GM12872 (cell line): Measurements from ENCODE around the gene CHST11.

ENCODE experiments used
- TF ChIP-seq, protein P1 (sequence below): IDR thresholded peaks from 3 replicates; pipeline ENCODE4 v1.5.1; 2011; ENCODE audit warnings: low read depth, mild to moderate bottlenecking, low read length, moderate library complexity; ENCODE audit not compliant: insufficient read depth

The CHST11 gene

GRCh38 chr12:104725610-104726009 is 268.9 kb downstream of the CHST11 start:
- TF ChIP-seq, protein P1, sequence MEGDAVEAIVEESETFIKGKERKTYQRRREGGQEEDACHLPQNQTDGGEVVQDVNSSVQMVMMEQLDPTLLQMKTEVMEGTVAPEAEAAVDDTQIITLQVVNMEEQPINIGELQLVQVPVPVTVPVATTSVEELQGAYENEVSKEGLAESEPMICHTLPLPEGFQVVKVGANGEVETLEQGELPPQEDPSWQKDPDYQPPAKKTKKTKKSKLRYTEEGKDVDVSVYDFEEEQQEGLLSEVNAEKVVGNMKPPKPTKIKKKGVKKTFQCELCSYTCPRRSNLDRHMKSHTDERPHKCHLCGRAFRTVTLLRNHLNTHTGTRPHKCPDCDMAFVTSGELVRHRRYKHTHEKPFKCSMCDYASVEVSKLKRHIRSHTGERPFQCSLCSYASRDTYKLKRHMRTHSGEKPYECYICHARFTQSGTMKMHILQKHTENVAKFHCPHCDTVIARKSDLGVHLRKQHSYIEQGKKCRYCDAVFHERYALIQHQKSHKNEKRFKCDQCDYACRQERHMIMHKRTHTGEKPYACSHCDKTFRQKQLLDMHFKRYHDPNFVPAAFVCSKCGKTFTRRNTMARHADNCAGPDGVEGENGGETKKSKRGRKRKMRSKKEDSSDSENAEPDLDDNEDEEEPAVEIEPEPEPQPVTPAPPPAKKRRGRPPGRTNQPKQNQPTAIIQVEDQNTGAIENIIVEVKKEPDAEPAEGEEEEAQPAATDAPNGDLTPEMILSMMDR, result no peak

GRCh38 chr12:104727726-104728465 is 271.1 kb downstream of the CHST11 start:
- TF ChIP-seq, protein P1, result no peak

- TF ChIP-seq, protein P1, result no peak
Observed at GRCh38 chr12:104729091-104729490, 272.3 kb downstream of the CHST11 start.

DNA sequence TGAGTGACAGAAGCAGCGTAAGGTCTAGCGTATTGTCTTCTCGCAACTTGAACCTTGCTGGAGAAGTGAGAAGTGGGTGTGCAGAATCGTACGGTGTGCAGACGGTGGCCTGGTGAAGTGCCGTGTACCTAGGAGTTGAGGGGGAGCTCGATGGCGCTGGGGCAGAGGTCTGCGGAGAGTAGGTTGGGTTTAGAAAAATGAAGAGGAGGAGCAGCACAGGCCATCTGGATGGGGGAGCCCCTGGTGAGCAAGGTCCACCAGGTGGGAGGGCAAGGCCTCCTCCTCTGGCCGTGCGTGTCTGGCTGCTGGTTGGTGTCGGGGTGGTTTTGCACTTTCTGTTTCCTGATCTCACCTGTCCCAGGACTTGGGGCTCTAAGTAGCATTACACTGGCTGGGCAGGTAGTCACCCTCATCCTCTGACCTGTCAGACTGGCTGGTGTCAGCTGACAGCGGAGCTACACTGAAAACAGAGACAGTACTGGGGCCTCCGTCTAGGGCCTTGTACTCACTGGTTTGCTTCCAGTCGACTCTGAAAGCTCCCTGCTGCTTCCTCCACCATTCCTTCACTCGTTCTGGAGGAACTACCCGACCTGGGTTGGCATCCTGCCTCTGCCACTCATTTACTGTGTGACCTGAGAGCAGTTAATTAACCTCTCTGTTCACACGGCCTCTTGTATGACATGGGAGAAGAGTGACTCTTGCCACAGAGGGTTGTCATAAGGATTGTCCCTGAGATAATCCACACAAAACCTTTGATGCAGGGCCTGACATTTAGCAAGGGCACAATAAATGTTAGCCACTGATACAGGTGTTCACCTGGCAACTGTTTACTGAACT is 273.1 kb downstream of the CHST11 start:
- TF ChIP-seq, protein P1, result no peak

DNA sequence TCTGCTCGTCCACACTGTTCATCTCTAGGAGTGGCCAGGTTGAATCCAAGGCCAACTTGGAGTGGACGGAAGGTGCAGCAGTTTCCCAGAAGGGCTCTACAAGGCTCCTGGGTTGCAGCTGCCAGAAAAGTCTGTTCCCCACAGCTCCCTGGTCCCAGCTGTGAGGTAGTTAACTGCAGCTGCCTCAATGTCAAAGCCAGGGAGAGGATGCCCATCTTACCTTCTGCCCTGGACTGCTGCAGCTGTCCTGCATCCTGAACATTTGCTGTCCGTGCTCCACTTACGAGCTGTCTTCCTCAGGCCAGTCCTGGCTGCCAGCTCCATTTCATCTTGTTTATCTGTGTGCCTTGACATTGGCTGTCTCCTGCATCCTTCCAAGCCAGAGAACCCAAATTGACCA is 274.0 kb downstream of the CHST11 start:
- TF ChIP-seq, protein P1, result no peak

DNA sequence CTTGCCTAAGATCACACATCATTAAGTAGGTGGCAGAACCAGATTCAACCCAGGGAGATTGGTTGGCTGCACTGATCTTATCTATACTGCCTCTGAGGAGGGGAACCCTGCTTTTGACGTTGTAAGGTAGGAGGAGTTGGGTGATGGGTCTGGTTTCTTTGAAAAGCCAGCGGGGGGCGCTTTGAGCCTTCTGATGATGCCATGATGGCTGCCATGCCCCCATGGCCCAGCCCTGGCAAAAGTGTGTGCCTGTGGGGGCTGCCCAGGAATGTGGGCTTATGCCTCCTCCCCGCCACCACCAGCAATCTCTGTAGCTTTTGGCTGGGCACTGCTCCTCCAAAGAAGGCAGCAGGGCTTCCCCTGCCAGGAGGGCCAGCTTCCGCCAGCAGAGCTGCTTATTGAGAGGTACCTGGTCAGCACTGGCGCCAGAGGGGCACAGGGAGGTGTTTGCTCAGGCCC is 277.0 kb downstream of the CHST11 start:
- TF ChIP-seq, protein P1, result peak; percentile 50

GRCh38 chr12:104734541-104735095 is 277.9 kb downstream of the CHST11 start:
- TF ChIP-seq, protein P1, result no peak
